ENCODE data around the gene ATP2B3. TPM values are rescaled to one million over a fixed set of nuclear protein-coding genes. Genes with fewer than 3 reads are reported as not detected.

The ATP2B3 gene
- total and polyA plus RNA-seq, 2 of the 4 experiments (the other 2 are of a cell fraction) = under 0.01 to 0.03 TPM

DNA sequence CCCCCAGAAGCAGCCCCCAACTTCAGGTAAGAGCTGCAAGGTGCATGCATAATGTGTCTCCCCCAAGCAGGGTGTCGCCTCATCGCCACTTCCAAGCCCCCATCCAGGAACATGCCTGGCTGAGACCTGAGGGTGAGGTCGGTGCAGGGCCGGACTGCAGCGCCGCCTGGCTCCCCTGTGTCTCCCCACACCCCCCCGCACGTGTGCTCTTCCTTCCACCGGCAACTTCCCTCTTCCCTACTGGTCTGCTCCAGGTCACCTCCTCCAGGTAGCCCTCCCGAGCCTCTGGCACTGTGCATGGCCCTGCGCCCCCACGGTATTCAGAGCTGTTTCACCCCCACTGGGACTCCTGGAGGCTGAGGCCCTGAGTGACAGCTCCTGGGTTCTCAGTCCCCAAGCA is 24.9 kb upstream of the ATP2B3 start:
- H2AK5ac ChIP-seq (ENCODE audit: low read depth, low read length) = no peak overlapping the region
- H2BK20ac ChIP-seq (ENCODE audit: low read depth, low read length) = no peak overlapping the region
- no peak for TF ChIP-seq MAFK (IDR thresholded peaks at IDR 0.05; ENCODE audit: low read depth, low read length)
- H2AFZ ChIP-seq (replicated peaks; ENCODE audit: low read length, poor library complexity) = no peak overlapping the region
- ATAC-seq (ENCODE audit: low read depth) (no peak), DNase-seq (no peak)
- no peak overlapping the region for H3K56ac ChIP-seq (ENCODE audit: extremely low read depth, insufficient read depth, low read length)
- H2AK9ac ChIP-seq (replicated peaks; ENCODE audit: low read depth, low read length, poor library complexity) = no peak overlapping the region
- no peaks in the 10 kb centered on the region for H3K36me3 ChIP-seq (ENCODE audit: control insufficient read depth, insufficient read depth, low read length)
- no peak overlapping the region for H3K4me3 ChIP-seq (ENCODE audit: insufficient read depth, low read depth, low read length)
- H3K9me3 ChIP-seq (ENCODE audit: control insufficient read depth, insufficient read depth, low read length) = no peaks in the 10 kb centered on the region; the same call in 1 of the 2 replicates
- CTCF ChIA-PET = no interaction called here
- H4K20me1 ChIP-seq (ENCODE audit: insufficient read depth, low read length) = no peaks in the 10 kb centered on the region
- BruUV-seq (replicated peaks) = no TSS peak
- no peak overlapping the region for H3K18ac ChIP-seq (ENCODE audit: low read depth, low read length)
- POLR2A ChIA-PET (ENCODE audit: unreplicated experiment) = no interaction called here
- no peak overlapping the region for H2BK15ac ChIP-seq (ENCODE audit: low read depth, low read length)
- H2BK120ac ChIP-seq (ENCODE audit: low read depth, low read length) = no peak overlapping the region
- intact Hi-C loops (cut with micrococcal nuclease) (no loop called here), dilution Hi-C loops (cut with HindIII; ENCODE audit: low sequenced_read_pairs, unreplicated experiment) (no loop called here), in situ Hi-C loops (cut with MboI; ENCODE audit: low sequenced_read_pairs) (no loop called here)
- H3K27me3 ChIP-seq (ENCODE audit: control insufficient read depth, insufficient read depth, low read length) = no peaks in the 10 kb centered on the region
- 73% methylated on average over 5 of the region's 12 CpGs; no CpG with 5 or more reads in 1 of the 2 experiments for WGBS, 2 experiments (ENCODE audit: extremely low coverage in 2 of 2, insufficient read length in 1 of 2)
- no peak overlapping the region for H4K8ac ChIP-seq (ENCODE audit: low read depth in 2 of 2, low read length in 2 of 2)
- H3K23ac ChIP-seq (ENCODE audit: low read depth, low read length) = no peak overlapping the region
- H3K4me1 ChIP-seq (ENCODE audit: control insufficient read depth, insufficient read depth, low read length) = peaks cover 32% of the 10 kb centered on the region
- H3K9me1 ChIP-seq (ENCODE audit: insufficient read depth, low read length) = peaks cover 8% of the 10 kb centered on the region
- no peak overlapping the region for H3K14ac ChIP-seq (replicated peaks; ENCODE audit: low read depth, low read length)
- H2BK5ac ChIP-seq (ENCODE audit: low read depth, low read length, poor library complexity, severe bottlenecking) = no peak overlapping the region
- H3K4me2 ChIP-seq (ENCODE audit: low read depth, low read length) = no peak overlapping the region
- H3K9ac ChIP-seq (ENCODE audit: low read depth, low read length) = no peak overlapping the region
- H4K91ac ChIP-seq (ENCODE audit: insufficient read depth, low read depth, low read length) = no peak overlapping the region
- H4K5ac ChIP-seq (ENCODE audit: low read depth, low read length) = no peak overlapping the region
- peaks cover 0 to 12% of the 10 kb centered on the region in 2 experiments; a peak in 2 of 4 replicates for H3K79me1 ChIP-seq (ENCODE audit: low read depth in 1 of 2, low read length in 2 of 2)
- H3K27ac ChIP-seq (ENCODE audit: insufficient read depth, low read length) = no peak overlapping the region
- H3K4ac ChIP-seq (ENCODE audit: low read depth, low read length) = no peak overlapping the region
